Upper lobe of left lung (tissue), 6 donors: Measurements from ENCODE around the gene ACTA2. TPM values are rescaled to one million over a fixed set of nuclear protein-coding genes. Genes with fewer than 3 reads are reported as not detected.

ENCODE experiments used
- ATAC-seq, 2 donors: fragments of 200-7000 bp; cut with Tn5 transposase; one replicate each; pipeline ENCODE4 v1.9.1; 2022; ENCODE audit warnings: mild to moderate bottlenecking in 2 of 2, moderate library complexity in 2 of 2; ENCODE audit not compliant: low FRiP score in 2 of 2
- DNase-seq, 2 donors: peaks; one replicate each; pipeline ENCODE4 v3.0.0-alpha.2; 2019 to 2020
- H3K27ac ChIP-seq, 4 donors: fragments of 200-600 bp; sonication (generic); one replicate each; pipeline ENCODE4 v1.5.1; 2016 to 2019
- H3K27me3 ChIP-seq, 4 donors: fragments of 200-600 bp; sonication (generic); one replicate each; pipeline ENCODE4 v1.5.1; 2017 to 2019
- H3K36me3 ChIP-seq, 4 donors: fragments of 200-600 bp; sonication (generic); one replicate each; pipeline ENCODE4 v1.5.1; 2016 to 2019
- H3K4me1 ChIP-seq, 4 donors: fragments of 200-600 bp; sonication (generic); one replicate each; pipeline ENCODE4 v1.5.1; 2018 to 2019
- H3K4me3 ChIP-seq, 4 donors: fragments of 200-600 bp; sonication (generic); one replicate each; pipeline ENCODE4 v1.5.1; 2017 to 2019; ENCODE audit warnings: mild to moderate bottlenecking in 2 of 4, moderate library complexity in 1 of 4
- H3K9me3 ChIP-seq, 4 donors: fragments of 200-600 bp; sonication (generic); one replicate each; pipeline ENCODE4 v1.5.1; 2018 to 2019
- EP300 ChIP-seq, 4 donors: sonication (generic); formaldehyde crosslinking; IDR thresholded peaks; one replicate each; pipeline ENCODE4 v1.5.1; 2017; ENCODE audit warnings: antibody characterized with exemption in 4 of 4, control low read depth in 2 of 4
- POLR2A ChIP-seq, 4 donors: fragments of 450-650 bp; IDR thresholded peaks; one replicate each; pipeline ENCODE4 v1.5.1; 2016 to 2017; ENCODE audit warnings: antibody characterized with exemption in 4 of 4, mild to moderate bottlenecking in 2 of 4
- POLR2AphosphoS5 ChIP-seq, 2 donors: sonication (generic); formaldehyde crosslinking; IDR thresholded peaks; one replicate each; pipeline ENCODE4 v1.5.1; 2017; ENCODE audit warnings: antibody characterized with exemption in 2 of 2
- WGBS, 2 donors: methylation state at CpG; one replicate each; pipeline ENCODE4 v1.1.5; 2017 to 2018; 5-methylcytosine and 5-hydroxymethylcytosine counted together
- total RNA-seq, 6 donors: library from RNA; depleted of rRNA in 4 of 6; stranded (reverse); fragments of >200 nt in 4 of 6; gene quantifications; one replicate each; pipeline versions ENCODE4 v1.1.0 to v1.2.1, GENCODE V29; 2016 to 2021
- TF ChIP-seq, protein P1 (sequence below), 6 experiments: fragments of 450-650 bp in 4 of 6; fragments of 200-600 bp in 2 of 6; sonication (generic) in 2 of 6; IDR thresholded peaks; one replicate each; pipeline ENCODE4 v1.5.1; 2016 to 2019; ENCODE audit warnings: antibody characterized with exemption in 6 of 6
- donor health status: DM: no; HTN: no; CAD: no; lungs with moderate emphysema.
- donor health status: DM: no; HTN: yes; CAD: no; lungs with severe emphysema.

ACTA2 gene
- total RNA-seq, 6 donors from 2014 or later, result 94.3 to 328 (median 186) TPM

DNA sequence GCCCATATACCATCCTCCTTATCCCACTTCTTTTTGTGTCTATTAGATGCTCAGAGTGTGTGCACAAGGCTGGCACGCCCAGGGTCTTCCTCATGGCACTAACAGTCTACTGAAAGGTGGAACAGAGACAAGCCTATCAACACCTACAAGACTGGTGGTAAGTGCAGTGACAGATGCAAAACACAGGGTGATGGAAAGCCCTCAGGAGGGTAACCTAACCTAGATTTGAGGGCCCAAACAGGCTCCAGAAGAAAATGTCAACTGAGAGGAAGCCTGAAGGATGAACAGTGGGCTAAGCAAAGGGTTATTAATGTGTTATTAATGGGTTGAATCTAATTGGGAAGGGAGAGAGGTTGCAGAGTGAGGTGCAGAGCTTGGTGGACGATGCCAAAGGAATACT lies 36.9 kb upstream of the ACTA2 start:
- Histone ChIP-seq H3K27ac (peak overlapping the region; percentile 97 to 99 (median 98)), H3K4me3 (peak overlapping the region in 2 of 4 donors; percentile 69 to 77), H3K4me1 (peaks cover 20 to 48% (median 38%) of the 10 kb centered on the region in 4 donors), H3K36me3 (no peaks in the 10 kb centered on the region), H3K27me3 (no peaks in the 10 kb centered on the region), H3K9me3 (no peaks in the 10 kb centered on the region)
- TF ChIP-seq EP300 (IDR thresholded peaks at IDR 0.05) (no peak), POLR2AphosphoS5 (IDR thresholded peaks at IDR 0.05) (no peak), POLR2A (IDR thresholded peaks at IDR 0.05) (no peak)
- TF ChIP-seq, protein P1, sequence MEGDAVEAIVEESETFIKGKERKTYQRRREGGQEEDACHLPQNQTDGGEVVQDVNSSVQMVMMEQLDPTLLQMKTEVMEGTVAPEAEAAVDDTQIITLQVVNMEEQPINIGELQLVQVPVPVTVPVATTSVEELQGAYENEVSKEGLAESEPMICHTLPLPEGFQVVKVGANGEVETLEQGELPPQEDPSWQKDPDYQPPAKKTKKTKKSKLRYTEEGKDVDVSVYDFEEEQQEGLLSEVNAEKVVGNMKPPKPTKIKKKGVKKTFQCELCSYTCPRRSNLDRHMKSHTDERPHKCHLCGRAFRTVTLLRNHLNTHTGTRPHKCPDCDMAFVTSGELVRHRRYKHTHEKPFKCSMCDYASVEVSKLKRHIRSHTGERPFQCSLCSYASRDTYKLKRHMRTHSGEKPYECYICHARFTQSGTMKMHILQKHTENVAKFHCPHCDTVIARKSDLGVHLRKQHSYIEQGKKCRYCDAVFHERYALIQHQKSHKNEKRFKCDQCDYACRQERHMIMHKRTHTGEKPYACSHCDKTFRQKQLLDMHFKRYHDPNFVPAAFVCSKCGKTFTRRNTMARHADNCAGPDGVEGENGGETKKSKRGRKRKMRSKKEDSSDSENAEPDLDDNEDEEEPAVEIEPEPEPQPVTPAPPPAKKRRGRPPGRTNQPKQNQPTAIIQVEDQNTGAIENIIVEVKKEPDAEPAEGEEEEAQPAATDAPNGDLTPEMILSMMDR (IDR thresholded peaks at IDR 0.05), result no peak
- ATAC-seq (no peak), DNase-seq (no peak)
- 51 to 60% methylated on average over 2 of the region's 2 CpGs for WGBS, 2 donors

DNA sequence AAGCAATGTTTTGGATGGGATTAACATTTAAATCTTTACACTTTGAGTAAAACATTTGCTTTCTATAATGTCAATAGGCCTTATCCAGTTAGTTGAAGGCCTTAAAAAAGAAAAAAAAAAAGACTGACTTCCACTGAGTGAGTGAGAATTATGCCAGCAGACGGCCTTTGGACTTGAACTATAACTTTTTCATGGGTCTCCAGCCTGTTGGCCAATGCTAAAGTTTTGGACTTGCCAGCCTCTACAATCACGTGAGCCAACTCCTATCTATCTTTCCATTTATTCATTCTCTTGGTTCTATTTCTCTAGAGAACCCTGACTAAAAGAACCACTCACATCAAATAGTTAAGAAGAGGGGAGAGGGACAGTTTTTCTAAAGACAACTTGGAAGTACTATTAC lies 35.3 kb upstream of the ACTA2 start:
- DNase-seq (no peak), ATAC-seq (no peak)
- no peaks in the 10 kb centered on the region for H3K9me3 ChIP-seq
- no peak overlapping the region for H3K4me3 ChIP-seq
- peaks cover 16 to 43% (median 26%) of the 10 kb centered on the region in 4 donors for H3K4me1 ChIP-seq
- H3K27me3 ChIP-seq, result no peaks in the 10 kb centered on the region
- TF ChIP-seq POLR2A (IDR thresholded peaks at IDR 0.05) (no peak), EP300 (IDR thresholded peaks at IDR 0.05) (no peak), POLR2AphosphoS5 (IDR thresholded peaks at IDR 0.05) (no peak)
- TF ChIP-seq, protein P1 (IDR thresholded peaks at IDR 0.05), result no peak
- WGBS, 2 donors, result 31 to 45% methylated on average over 2 of the region's 2 CpGs
- peak overlapping the region in 2 of 4 donors; percentile 21 to 99 for H3K27ac ChIP-seq
- no peaks in the 10 kb centered on the region for H3K36me3 ChIP-seq

DNA sequence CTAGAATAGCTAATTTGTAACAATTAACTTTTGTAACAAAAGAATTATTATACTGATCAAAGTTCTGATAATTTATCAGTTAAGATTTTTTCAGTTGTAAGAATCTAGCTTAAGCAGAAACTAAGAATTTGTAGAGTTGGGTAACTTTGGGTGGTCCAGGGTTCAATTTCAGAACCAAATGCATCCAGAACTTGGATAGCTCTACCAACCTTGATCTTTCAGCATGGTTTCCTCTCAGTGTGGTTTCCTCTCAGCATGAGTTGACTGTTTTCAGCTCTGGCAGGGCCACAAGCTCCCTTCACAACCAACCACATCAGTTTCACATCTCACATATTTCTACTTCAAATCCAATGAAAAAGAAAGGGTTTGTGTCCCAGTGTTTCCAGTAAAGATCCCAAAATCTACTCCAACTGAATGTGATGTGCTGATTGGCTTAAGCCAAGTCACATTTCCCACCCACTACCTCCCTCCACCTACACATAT lies 34.7 kb upstream of the ACTA2 start:
- H3K27ac ChIP-seq, result peak overlapping the region in 2 of 4 donors; percentile 21 to 99
- no peak for TF ChIP-seq POLR2A (IDR thresholded peaks at IDR 0.05)
- TF ChIP-seq, protein P1 (IDR thresholded peaks at IDR 0.05), result peak in 1 of 6 experiments; percentile 13
- no peak for TF ChIP-seq POLR2AphosphoS5 (IDR thresholded peaks at IDR 0.05)
- no peak overlapping the region for H3K4me3 ChIP-seq
- no peaks in the 10 kb centered on the region for H3K9me3 ChIP-seq
- H3K27me3 ChIP-seq, result no peaks in the 10 kb centered on the region
- H3K4me1 ChIP-seq, result peaks cover 16 to 40% (median 28%) of the 10 kb centered on the region in 4 donors
- DNase-seq, result no peak
- ATAC-seq, result no peak
- H3K36me3 ChIP-seq, result no peaks in the 10 kb centered on the region

GRCh38 chr10:88986549-88987242 lies 34.1 kb upstream of the ACTA2 start:
- DNase-seq (no peak), ATAC-seq (no peak)
- 22 to 26% methylated on average over 2 of the region's 2 CpGs for WGBS, 2 donors
- peaks cover 10 to 41% (median 28%) of the 10 kb centered on the region in 4 donors for H3K4me1 ChIP-seq
- no peak overlapping the region for H3K4me3 ChIP-seq
- H3K36me3 ChIP-seq, result no peaks in the 10 kb centered on the region
- TF ChIP-seq EP300 (IDR thresholded peaks at IDR 0.05), result no peak
- TF ChIP-seq, protein P1 (IDR thresholded peaks at IDR 0.05), result peak in 5 of 6 experiments; percentile 56 to 72 (median 60)
- TF ChIP-seq POLR2AphosphoS5 (IDR thresholded peaks at IDR 0.05), result no peak
- TF ChIP-seq POLR2A (IDR thresholded peaks at IDR 0.05), result no peak
- H3K9me3 ChIP-seq, result no peaks in the 10 kb centered on the region
- peak overlapping the region in 1 of 4 donors; percentile 99 for H3K27ac ChIP-seq
- H3K27me3 ChIP-seq, result no peaks in the 10 kb centered on the region

- no peaks in the 10 kb centered on the region for H3K27me3 ChIP-seq
- H3K36me3 ChIP-seq, result no peaks in the 10 kb centered on the region
- H3K4me3 ChIP-seq, result no peak overlapping the region
- H3K9me3 ChIP-seq, result no peaks in the 10 kb centered on the region
- DNase-seq, result no peak
- no peak for TF ChIP-seq EP300 (IDR thresholded peaks at IDR 0.05)
- TF ChIP-seq POLR2A (IDR thresholded peaks at IDR 0.05), result no peak
- no peak for TF ChIP-seq POLR2AphosphoS5 (IDR thresholded peaks at IDR 0.05)
- TF ChIP-seq, protein P1 (IDR thresholded peaks at IDR 0.05), result no peak
- H3K27ac ChIP-seq, result peak overlapping the region in 2 of 4 donors; percentile 54 to 70
- H3K4me1 ChIP-seq, result peaks cover 13 to 47% (median 28%) of the 10 kb centered on the region in 4 donors
- ATAC-seq, result no peak
Measured at GRCh38 chr10:88984525-88984924, 32.0 kb upstream of the ACTA2 start.
